ENCODE measurements around the gene CST7. TPM values are rescaled to one million over a fixed set of nuclear protein-coding genes. Genes with fewer than 3 reads are reported as not detected.

Gene CST7
- polyA plus RNA-seq, 1 experiment, result not detected

GRCh38 chr20:24961384-24962181 is 12.5 kb downstream of the CST7 start:
- CTCF ChIA-PET, result interaction anchor here (0.7 to 1.8 kb wide), 2 partner anchors 31 to 86 kb away, joined by 3 to 4 read pairs; no protein-coding TSS in a partner anchor
- no peak for DNase-seq (ENCODE audit: low read depth)
- H3K36me3 ChIP-seq (ENCODE audit: control insufficient read depth, insufficient read depth, low read length), result peaks cover 19% of the 10 kb centered on the region
- TF ChIP-seq CTCF (IDR thresholded peaks at IDR 0.05; ENCODE audit: insufficient read depth, low read depth, low read length), result no peak
- POLR2A ChIA-PET, result no interaction called here
- H3K4me3 ChIP-seq (ENCODE audit: low read depth, low read length), result no peak overlapping the region
- no peaks in the 10 kb centered on the region for H3K27me3 ChIP-seq (ENCODE audit: control insufficient read depth, insufficient read depth, low read length)

- ChIA-PET POLR2A (no interaction called here), CTCF (interaction anchor here (1.8 kb wide), 1 partner anchor 31 kb away, joined by 4 read pairs; no protein-coding TSS in a partner anchor)
- no peak for TF ChIP-seq CTCF (IDR thresholded peaks at IDR 0.05; ENCODE audit: insufficient read depth, low read depth, low read length)
- DNase-seq (ENCODE audit: low read depth), result no peak
- H3K36me3 ChIP-seq (ENCODE audit: control insufficient read depth, insufficient read depth, low read length), result peaks cover 19% of the 10 kb centered on the region
- no peak overlapping the region for H3K4me3 ChIP-seq (ENCODE audit: low read depth, low read length)
- H3K27me3 ChIP-seq (ENCODE audit: control insufficient read depth, insufficient read depth, low read length), result no peaks in the 10 kb centered on the region
Measured at GRCh38 chr20:24962182-24962492, 13.1 kb downstream of the CST7 start.

- no peak for TF ChIP-seq CTCF (IDR thresholded peaks at IDR 0.05; ENCODE audit: insufficient read depth, low read depth, low read length)
- CTCF ChIA-PET, result interaction anchor here (1.8 kb wide), 1 partner anchor 32 kb away, joined by 4 read pairs; no protein-coding TSS in a partner anchor
- Histone ChIP-seq H3K4me3 (ENCODE audit: low read depth, low read length) (no peak overlapping the region), H3K27me3 (ENCODE audit: control insufficient read depth, insufficient read depth, low read length) (no peaks in the 10 kb centered on the region), H3K36me3 (ENCODE audit: control insufficient read depth, insufficient read depth, low read length) (peaks cover 19% of the 10 kb centered on the region)
- DNase-seq (ENCODE audit: low read depth), result no peak
- POLR2A ChIA-PET, result no interaction called here
Measured at GRCh38 chr20:24962510-24962909, 13.4 kb downstream of the CST7 start.

DNA sequence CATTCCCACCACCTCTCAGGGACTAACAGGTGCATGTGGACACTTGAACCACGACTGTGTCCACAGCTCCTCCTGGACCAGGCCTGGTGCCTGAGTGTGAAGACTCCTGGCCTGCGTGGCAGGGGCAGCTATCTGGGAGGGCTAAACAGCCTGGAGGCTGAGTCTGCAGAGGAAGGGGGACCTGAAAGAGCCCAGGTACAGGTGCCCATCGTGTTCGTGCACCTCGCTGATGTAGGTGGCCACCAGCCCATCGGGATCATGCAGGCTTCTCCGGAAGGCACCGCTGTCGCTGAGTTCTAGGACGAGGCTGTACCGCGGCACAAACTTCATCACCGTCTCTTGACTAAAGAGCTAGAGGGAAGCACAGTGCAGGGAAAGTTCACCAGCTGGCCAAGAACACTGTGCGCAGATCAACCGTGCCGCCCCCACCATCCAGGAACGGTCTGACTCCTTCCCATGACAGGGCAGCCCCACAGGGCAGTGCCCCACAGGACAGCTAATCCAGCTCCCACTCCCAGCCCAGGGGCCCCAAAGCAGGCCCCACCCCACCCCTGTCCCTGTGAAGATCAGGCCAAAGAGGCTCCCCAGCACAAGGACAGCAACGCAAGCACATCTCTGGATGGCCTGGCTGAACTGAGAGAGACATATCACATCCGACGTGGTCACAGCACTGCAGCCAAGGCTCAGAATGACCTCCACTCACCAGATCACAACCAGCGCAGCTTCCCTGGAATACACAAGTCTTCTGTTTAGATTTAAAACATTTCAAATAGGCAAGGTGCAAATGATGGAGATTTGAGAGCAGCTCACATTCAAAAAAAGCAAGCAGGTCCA is 14.8 kb downstream of the CST7 start:
- no peak for TF ChIP-seq CTCF (IDR thresholded peaks at IDR 0.05; ENCODE audit: insufficient read depth, low read depth, low read length)
- Histone ChIP-seq H3K36me3 (ENCODE audit: control insufficient read depth, insufficient read depth, low read length) (peaks cover 17% of the 10 kb centered on the region), H3K27me3 (ENCODE audit: control insufficient read depth, insufficient read depth, low read length) (no peaks in the 10 kb centered on the region), H3K4me3 (ENCODE audit: low read depth, low read length) (no peak overlapping the region)
- no peak for DNase-seq (ENCODE audit: low read depth)
- CTCF ChIA-PET, result interaction anchor here (1.8 kb wide), 1 partner anchor 33 kb away, joined by 4 read pairs; no protein-coding TSS in a partner anchor
- POLR2A ChIA-PET, result no interaction called here

- CTCF ChIA-PET, result no interaction called here
- no peaks in the 10 kb centered on the region for H3K27me3 ChIP-seq (ENCODE audit: control insufficient read depth, insufficient read depth, low read length)
- TF ChIP-seq CTCF (IDR thresholded peaks at IDR 0.05; ENCODE audit: insufficient read depth, low read depth, low read length), result no peak
- H3K36me3 ChIP-seq (ENCODE audit: control insufficient read depth, insufficient read depth, low read length), result peaks cover 19% of the 10 kb centered on the region
- POLR2A ChIA-PET, result no interaction called here
- H3K4me3 ChIP-seq (ENCODE audit: low read depth, low read length), result no peak overlapping the region
- no peak for DNase-seq (ENCODE audit: low read depth)
Measured at GRCh38 chr20:24964506-24964840, 15.4 kb downstream of the CST7 start.

Data from BJ (cell line).